ENCODE data around the gene WFS1. TPM values are rescaled to one million over a fixed set of nuclear protein-coding genes. Genes with fewer than 3 reads are reported as not detected.

WFS1 gene
- total and polyA plus RNA-seq, 2 of the 13 experiments (the other 11 are each of a cell fraction or from before 2014, with no cell fraction given): 39.1 to 42.2 TPM

DNA sequence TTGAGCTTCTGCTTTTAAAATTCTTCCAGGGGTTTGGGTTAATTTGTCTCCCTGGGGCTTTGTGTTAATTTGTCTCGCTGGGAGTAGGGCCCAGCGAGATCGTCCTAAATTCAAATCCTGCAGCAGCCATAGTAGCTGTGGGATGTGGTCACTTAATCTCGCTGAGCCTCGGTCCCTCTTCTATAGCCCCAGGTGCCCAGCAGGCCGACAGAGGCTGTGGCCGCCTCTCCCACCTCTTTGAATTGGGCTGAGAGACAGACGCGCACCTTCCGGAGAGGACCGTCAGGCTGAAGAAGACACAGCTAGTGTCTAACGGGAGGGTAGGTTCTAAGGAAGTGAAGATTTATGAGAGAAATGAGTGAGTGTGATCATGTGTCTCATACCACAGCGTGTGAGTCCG, 15.7 kb upstream of the WFS1 start:
- 37% methylated on average over 11 of the region's 14 CpGs for WGBS (ENCODE audit: low lambda C conversion rate)
- ChIA-PET CTCF (ENCODE audit: low intra/inter-chr PET ratio, low total read pairs) (no interaction called here), POLR2A (no interaction called here)
- Histone ChIP-seq H3K4me1 (ENCODE audit: insufficient read depth, low read length) (no peaks in the 10 kb centered on the region), H2AFZ (ENCODE audit: low read length) (no peak overlapping the region), H3K9me3 (ENCODE audit: low read length) (no peaks in the 10 kb centered on the region), H3K4me2 (ENCODE audit: low read depth, low read length) (no peak overlapping the region), H3K27me3 (ENCODE audit: control insufficient read depth in 1 of 2, insufficient read depth in 2 of 2, low read length in 2 of 2) (peaks cover 2 to 16% of the 10 kb centered on the region in 2 experiments; a peak in 2 of 5 replicates), H4K20me1 (ENCODE audit: insufficient read depth, low read length) (no peaks in the 10 kb centered on the region), H3K27ac (ENCODE audit: extremely low read length, insufficient read depth, low read length) (no peak overlapping the region), H3K79me2 (ENCODE audit: insufficient read depth, low read length) (no peaks in the 10 kb centered on the region), H3K4me3 (replicated peaks in 1 of 3; ENCODE audit: insufficient read depth in 1 of 3, low read depth in 2 of 3, low read length in 3 of 3) (no peak overlapping the region), H3K9ac (ENCODE audit: insufficient read depth, low read depth, low read length) (no peak overlapping the region), H3K36me3 (replicated peaks in 1 of 2; ENCODE audit: control insufficient read depth in 1 of 2, insufficient read depth in 2 of 2, low read length in 2 of 2) (no peaks in the 10 kb centered on the region)
- BruUV-seq (replicated peaks): no TSS peak
- DNase-seq (ENCODE audit: low spot score) (no peak), ATAC-seq (no peak), FAIRE-seq (no peak)
- in situ Hi-C loops (cut with HindIII; ENCODE audit: extremely low pct_ligation_motif_present, low pct_unique_long_range_greater_than_20kb): no loop called here
- intact Hi-C loops (cut with micrococcal nuclease; ENCODE audit: unreplicated experiment): loop anchor here (10.0 kb wide), 1 partner anchor 291 kb away; no protein-coding TSS in a partner anchor
- no peak for TF ChIP-seq TCF7L2 (IDR thresholded peaks at IDR 0.05; ENCODE audit: low read depth, low read length)
- TF ChIP-seq NFE2 (CRISPR knock-in tag; IDR thresholded peaks at IDR 0.05): no peak
- no peak for TF ChIP-seq ZNF770 (CRISPR knock-in tag; IDR thresholded peaks at IDR 0.05)
- TF ChIP-seq WIZ (CRISPR knock-in tag; IDR thresholded peaks at IDR 0.05): no peak
- TF ChIP-seq ZBTB33 (CRISPR knock-in tag; IDR thresholded peaks at IDR 0.05): no peak
- no peak for TF ChIP-seq NR2F1 (CRISPR knock-in tag; IDR thresholded peaks at IDR 0.05)
- TF ChIP-seq ZNF691 (CRISPR knock-in tag; IDR thresholded peaks at IDR 0.05; ENCODE audit: borderline replicate concordance, low read depth): no peak
- no peak for TF ChIP-seq FOXP1 (IDR thresholded peaks at IDR 0.05)
- TF ChIP-seq FOXP1 (CRISPR knock-in tag; IDR thresholded peaks at IDR 0.05): no peak
- TF ChIP-seq ZNF260 (CRISPR knock-in tag; IDR thresholded peaks at IDR 0.05; ENCODE audit: borderline replicate concordance, low read depth): no peak
- TF ChIP-seq SUZ12 (IDR thresholded peaks at IDR 0.05; ENCODE audit: low read depth, low read length): no peak
- TF ChIP-seq SNAPC4 (CRISPR knock-in tag; IDR thresholded peaks at IDR 0.05): no peak
- TF ChIP-seq ZNF354B (CRISPR knock-in tag; IDR thresholded peaks at IDR 0.05): no peak
- no peak for TF ChIP-seq SNAPC5 (CRISPR knock-in tag; IDR thresholded peaks at IDR 0.05; ENCODE audit: borderline replicate concordance)
- TF ChIP-seq, protein P1, sequence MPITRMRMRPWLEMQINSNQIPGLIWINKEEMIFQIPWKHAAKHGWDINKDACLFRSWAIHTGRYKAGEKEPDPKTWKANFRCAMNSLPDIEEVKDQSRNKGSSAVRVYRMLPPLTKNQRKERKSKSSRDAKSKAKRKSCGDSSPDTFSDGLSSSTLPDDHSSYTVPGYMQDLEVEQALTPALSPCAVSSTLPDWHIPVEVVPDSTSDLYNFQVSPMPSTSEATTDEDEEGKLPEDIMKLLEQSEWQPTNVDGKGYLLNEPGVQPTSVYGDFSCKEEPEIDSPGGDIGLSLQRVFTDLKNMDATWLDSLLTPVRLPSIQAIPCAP (CRISPR knock-in tag; IDR thresholded peaks at IDR 0.05; ENCODE audit: low read depth): no peak
